ENCODE measurements around the gene KCNQ1.

- TF ChIP-seq POLR2A (IDR thresholded peaks at IDR 0.05; ENCODE audit: low read depth, low read length) (no peak), SPI1 (IDR thresholded peaks at IDR 0.05; ENCODE audit: low read depth, low read length) (no peak)
Observed at GRCh38 chr11:2592559-2593392, 148.0 kb downstream of the KCNQ1 start.

Data from GM12891 (cell line).